ENCODE measurements around the gene HK3.
A peak's percentile ranks its signal among the peaks of the same experiment; 100 is the strongest.

HK3 gene

DNA sequence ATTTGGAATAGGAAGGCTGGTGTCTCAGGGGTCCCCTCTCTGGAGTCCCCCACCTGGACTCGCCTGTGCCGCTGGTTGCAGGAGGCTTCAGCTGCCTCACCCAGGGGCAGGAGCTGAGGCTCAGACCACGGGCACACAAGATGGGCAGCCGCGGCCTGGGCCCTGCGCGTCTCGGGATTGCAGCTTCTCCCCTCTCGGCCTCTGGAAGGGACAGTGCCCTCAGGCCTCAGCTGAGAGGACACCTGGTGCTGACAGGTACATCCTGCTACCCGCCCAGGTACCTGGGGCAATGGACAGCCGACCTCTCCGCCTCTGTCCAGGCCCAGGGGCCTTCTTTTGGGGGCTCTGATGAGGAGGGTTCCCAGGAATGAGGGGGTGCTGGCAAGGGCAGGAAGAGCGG lies 50.5 kb downstream of the HK3 start:
- no peak for DNase-seq

- DNase-seq = no peak
These were observed 51.3 kb downstream of the HK3 start for GRCh38 chr5:176847726-176848290.

GRCh38 chr5:176847148-176847547 lies 52.0 kb downstream of the HK3 start:
- no peak for DNase-seq

DNA sequence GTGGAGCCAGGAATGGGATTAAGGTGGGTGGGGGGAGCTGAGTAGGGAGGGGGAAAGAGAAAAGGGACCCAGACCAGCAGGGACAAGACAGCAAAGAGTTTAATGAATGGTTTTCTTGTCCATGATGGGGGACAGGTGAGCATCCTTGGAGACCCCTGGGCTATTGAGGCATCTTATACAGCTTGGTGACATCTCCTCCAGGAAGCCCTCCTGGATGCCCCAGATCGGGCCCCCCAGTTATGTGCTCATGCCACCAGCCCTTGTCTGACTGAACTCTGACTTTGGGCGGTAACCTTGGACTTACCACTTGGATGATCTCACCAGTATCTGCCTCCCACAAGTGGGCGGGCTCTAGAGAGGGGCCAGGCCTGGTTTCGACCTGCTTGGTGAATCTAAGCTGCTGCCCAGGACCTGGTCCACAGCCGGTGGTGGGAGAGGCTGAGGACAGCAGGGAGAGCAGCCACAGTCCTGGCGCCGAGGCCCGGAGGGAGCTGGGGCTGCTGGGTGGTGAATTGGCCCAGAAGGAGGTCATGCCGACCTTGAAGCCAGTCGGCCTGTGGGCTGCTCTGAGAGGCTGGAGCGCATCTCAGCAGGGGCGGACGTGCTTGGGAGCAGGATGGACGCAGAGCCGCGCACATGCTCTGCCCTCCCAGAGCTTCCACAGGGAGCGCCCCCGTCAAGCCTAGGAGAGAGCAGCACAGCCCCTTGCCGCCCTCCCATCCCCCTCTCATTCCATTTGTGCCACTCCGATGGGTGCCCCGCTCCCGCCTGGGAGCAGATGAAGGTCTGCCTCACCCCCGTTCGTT lies 52.6 kb downstream of the HK3 start:
- no peak for DNase-seq

GRCh38 chr5:176845392-176845713 lies 53.8 kb downstream of the HK3 start:
- no peak for DNase-seq

DNA sequence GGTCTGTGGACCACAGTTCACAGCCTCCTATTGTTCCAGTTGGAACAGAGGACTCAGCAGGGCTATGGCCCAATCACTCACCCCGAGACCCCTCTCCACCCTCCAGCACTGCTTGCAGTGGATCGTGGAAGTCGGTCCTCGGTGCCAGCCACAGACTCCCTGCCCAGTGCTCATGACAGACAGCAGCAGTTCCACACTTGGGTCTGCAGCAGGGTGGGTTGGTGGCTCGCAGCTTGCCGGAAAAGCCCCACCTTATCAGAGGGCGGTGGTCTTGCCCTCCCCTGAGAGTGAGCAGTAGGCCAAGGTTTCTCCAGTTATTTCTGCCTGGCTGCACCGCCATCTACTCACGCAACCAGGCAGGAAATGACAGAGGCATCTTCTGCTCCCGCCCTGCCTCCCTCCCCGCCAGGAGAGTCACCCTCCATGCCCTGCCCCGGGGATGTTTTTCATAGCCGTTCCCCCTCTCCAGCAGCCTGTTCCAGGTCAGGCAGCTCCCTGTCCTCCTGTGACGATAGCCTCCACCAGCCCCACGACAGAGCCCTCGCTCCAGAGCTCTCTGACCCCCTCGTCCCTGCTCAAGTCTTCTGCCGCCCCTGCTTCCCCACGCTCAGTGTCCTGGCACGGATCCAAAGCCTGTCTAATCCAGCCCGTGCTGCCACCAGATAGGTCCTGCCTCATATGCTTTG lies 54.3 kb downstream of the HK3 start:
- peak; percentile 43 for DNase-seq

DNA sequence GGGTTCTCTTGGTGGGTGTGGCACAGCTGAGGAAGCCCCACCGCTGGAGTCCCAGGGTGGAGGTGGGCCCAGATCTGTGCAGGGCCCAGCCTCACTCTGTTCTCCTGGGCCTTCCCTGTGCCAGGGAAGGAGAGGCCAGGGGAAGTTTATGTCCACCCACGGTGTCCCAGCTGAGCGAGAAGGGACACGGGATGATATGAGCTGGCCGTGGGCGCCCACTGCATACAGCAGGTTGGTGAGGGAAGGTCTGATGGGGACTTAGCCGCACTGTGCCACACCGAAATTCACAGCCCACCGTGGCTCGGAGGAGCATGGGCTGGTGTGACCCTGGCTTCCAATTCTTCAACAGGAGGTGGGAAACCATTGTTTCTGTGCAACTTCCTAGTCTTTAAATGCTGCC lies 54.9 kb downstream of the HK3 start:
- no peak for DNase-seq

GRCh38 chr5:176843673-176844072 lies 55.5 kb downstream of the HK3 start:
- no peak for DNase-seq

GRCh38 chr5:176837707-176838115 lies 61.4 kb downstream of the HK3 start:
- peak; percentile 63 for DNase-seq

DNA sequence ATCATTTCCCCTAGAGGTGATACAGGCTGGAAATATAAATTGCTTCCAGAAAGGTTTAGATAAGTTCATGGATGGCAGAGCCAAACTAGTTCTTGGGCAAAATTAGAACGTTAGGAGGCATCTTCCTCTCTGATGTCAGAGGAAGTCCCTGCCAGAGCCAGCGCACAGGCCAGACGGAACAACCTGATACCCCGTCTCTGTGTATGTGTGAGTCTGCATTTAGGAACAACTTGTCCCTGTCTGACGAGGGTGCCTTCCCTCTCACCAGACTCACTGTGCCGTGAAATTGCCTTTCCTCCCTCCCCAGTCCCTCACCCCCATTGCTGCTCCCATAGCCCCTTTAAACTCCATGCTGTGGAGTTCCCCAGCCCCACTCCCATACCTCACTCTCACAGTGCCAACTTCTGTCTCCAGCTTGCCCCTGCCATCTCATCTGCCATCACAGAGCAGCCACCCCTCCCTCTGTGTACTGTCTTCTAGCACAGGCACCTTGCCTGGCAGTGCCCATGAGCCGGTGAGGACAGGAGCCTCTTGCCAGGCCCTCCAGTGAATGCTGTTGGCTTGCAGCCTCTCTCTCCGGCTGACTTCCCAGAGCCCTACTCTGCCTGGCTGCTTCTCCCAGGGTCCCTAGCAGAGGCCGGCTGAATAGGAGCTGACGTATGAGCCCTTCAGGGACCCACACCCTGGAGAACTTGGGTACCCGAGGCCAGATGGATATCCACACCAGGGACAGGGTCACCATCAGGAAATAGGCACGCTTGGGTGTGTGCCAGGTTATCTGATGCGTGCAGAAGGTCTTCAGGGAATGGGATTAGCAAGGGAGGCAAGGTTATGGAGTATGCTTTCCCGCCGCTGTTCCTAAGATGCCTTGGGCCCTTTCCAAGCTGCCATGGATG lies 62.1 kb downstream of the HK3 start:
- DNase-seq = no peak

GRCh38 chr5:176835918-176836317 lies 63.2 kb downstream of the HK3 start:
- no peak for DNase-seq

GRCh38 chr5:176833286-176833685 lies 65.9 kb downstream of the HK3 start:
- DNase-seq = no peak

GRCh38 chr5:176832162-176832561 lies 67.0 kb downstream of the HK3 start:
- DNase-seq = no peak

- DNase-seq = no peak
These were observed 67.7 kb downstream of the HK3 start for GRCh38 chr5:176831425-176831824.

- DNase-seq = no peak
These were observed 68.1 kb downstream of the HK3 start for GRCh38 chr5:176830995-176831423.

Measured in right kidney (tissue), 1 donor.